GM21717 (cell line): ENCODE measurements around the gene CATSPER3.

Experiments used
- ATAC-seq: cut with Tn5 transposase; IDR thresholded peaks from one replicate; pipeline ENCODE4 v1.9.1; 2021; ENCODE audit warnings: mild to moderate bottlenecking, moderate library complexity; ENCODE audit not compliant: unreplicated experiment

The CATSPER3 gene

DNA sequence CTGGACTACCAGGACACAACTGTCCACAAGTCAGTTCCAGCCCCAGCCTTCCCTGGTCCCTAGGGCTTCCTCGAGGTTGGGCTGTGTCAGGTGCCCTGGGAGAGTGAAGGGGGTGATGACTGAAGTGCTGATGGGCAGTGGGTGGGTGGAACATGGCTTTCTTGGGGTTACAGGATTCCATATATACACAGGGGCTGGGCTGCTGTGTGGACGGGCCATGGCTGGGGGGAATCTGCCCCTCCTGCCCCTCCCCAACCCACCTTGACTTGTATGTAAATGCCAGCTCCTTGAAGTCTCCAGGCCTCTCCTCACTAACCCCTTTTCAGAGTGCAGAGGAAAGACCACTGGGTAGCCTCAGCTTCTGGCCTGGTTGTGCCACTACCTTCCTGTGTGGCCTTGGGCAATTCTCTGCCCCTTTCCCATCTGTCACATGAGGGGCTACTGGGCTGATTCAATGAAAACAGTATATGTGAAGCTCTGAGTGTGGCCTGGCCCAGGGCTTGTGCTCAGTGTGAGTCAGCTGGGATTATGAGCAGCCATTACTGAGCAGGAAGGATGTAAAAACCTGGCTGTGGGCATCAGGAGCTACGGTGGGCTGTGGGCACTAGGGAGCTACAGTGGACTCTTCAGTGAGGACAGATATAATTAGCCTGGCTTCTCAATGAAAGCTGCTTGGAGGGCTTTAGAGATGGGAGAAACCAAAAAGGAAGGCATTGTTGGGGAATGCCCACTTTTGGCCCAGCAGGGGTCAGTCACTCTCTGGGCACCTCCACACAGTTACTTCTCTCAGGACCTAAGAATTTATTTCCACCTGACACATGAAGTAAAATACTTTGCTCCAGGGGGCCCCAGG is 43.0 kb downstream of the CATSPER3 start:
- ATAC-seq, result no peak

DNA sequence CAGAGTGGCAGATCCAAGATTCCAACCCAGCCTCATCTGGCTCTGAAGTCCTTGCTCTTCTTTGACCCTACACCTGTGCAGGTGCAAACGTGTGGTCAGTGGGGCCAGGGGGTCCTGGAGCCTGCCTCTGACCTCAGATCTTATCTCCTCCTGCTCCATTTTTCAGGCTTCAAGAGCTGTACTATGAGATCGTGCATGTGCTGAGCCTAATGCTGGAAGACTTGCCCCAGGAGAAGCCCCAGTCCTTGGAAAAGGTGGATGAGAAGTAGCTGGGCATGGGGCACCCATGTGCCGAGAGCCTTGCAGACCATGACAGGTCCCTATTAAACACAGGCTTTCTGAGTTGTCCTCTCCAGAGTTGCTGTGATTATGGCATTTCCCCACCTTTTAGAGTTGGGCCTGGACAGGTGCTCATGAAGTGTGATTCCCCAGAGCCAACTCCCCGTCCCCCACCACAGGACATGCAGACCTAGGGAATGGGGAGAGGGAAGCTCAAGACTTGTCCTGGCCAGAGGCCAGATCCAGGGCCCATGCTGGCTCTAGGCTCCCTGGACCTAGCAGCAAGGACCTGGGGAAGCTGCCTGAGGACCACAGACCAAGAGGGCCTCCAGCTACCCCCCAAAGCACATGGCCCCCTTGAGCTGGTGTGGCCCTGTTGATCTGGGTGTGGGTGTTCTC is 43.8 kb downstream of the CATSPER3 start:
- no peak for ATAC-seq

DNA sequence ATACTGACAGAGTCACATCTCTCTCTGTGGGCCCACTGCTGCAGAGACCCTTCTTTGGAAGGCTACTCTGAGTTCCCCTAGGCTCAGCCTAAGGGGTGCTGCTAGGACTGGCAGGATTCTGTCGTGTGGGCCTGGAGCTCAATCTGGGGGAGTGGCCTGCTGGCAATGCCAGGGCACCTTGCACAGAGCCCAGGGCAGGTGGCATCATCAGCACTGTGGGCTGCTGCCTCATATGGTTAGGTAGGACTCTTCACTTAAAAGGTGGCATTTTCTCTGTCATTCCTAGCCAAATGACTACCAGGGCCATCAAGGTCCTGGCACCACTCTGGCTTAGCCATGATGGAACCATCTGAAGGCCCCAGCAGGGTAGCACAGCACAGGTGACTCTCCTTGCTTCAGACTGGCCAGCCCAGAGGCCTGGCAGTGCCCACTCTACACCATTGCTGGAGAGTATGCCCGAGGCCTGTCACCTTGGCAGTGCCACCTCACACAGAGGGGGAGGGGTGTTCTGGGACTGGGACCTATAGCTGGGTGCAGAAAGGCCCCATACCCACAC is 44.4 kb downstream of the CATSPER3 start:
- no peak for ATAC-seq

DNA sequence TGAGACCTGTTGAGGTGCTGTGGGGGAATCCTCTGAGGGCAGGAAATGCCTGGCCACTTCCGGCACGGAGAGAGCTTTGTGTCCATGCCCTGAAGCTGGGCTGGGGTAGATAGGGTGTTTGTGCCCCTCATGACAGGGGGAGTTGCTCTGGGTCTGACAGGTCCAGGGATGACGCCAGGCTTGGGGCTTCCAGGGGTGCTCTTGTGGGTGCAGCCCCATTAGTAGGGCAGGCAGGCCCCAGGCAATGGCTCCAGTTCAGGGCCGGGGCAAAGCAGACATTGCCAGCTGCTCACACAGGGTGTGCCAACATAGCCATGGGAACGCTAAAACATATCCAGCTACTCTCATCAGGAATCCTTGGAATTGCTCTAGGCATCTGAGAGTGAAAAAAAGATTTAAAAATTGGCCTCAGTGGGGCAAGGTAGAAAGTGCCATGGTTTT is 45.3 kb downstream of the CATSPER3 start:
- no peak for ATAC-seq

DNA sequence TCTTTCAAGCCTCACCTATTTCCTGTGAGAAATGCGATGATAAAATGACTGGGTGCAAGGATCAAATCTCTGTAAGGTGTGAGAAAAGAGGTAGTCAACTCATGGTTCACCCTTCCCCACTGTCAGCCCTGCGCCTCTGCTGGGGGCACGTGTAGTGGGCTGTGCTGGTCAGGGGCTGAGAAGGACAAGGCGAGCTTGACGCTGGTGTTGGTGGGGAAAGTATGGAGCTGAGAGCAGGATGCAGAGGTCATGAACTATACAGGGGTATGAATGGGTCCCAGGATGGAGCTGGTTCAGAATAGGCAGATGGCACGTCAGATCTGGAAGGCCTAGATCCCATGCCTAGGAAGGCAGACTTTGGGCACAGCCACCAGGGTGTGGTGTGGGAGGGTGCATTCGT is 45.7 kb downstream of the CATSPER3 start:
- no peak for ATAC-seq

DNA sequence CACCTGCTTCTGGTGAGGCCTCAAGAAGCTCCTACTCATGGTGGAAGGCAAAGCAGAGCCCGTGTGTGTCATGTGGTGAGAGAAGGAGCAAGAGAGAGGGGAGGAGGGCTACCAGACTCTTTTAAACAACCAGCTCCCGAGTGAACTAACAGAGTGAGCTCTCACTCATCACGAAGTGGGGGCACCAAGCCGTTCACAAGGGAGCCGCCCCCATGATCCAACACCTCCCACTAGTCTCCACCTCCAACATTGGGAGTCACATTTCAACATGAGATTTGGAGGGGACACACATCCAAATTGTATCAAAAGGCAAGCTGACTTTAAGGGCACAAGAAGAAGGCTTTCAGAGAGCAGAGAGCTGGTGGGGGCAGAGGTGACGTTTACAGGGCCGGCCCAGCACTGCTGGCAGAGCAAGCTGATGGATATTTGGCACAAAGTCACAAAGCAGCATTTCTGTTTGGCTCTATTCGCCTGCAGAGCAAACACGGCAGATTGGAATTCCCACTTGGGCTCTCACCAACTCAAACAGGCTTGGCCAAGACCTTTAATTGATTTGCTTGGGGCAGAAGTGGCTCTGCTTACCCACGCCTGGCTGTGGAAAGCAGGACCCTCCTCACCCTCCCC is 46.4 kb downstream of the CATSPER3 start:
- ATAC-seq, result no peak

DNA sequence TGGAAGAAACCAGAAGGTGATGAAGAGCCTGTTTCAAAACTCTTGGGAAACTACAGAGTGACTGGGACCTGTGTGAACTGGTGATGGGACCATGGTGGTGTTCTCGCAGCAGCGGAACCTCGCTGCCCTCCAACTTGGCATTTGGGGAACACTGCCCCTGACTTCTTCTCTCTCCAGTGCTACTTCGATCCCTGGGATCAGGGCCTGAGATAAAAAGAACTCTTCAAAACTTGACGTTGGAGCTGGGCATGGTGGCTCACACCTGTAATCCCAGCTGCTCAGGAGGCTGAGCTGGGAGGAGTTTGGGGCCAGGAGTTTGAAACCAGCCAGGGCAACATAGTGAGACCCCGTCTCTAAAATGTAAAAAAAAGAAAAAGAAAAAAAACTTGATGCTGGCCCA is 48.2 kb downstream of the CATSPER3 start:
- no peak for ATAC-seq

DNA sequence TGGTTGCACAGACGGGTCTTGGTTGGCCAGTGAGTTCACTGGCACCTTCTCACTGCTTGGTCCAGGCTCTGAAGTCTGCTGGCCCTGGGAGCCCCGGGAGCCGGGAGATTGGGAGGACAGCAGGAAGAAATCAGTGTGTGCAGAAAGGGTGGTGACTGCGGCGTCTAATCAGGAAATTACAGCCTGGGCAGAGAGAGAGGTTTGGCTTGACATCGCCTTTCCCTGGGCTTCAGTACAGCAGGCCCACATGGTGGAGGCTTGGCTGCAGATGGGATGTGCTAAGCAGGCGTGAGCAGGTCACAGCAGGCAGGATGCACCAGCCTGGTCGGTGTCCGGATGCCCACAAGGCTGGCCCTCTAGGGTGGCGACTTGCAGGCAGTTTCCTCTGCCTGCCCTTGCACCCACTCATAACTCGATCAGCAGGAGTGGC is 49.2 kb downstream of the CATSPER3 start:
- ATAC-seq, result no peak

DNA sequence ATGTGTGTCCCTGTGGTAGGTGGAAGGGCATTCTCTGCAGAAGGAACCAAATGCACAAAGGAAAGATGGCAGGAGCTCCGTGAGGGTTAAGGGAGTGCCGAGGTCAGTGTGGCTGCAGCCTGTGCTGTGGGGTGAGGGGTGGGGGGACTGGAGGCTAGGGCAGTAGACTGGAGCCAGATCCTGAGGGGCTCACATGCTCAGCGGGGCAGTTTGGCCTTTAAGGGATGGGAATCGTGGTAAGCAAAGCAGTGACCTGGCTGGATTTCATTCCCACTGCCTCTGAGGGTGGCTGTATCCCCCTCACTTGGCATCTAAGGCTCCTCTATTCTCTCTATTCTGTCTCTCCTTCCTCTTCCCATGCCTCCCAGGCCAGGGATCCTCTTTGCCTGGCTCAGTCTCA is 50.8 kb downstream of the CATSPER3 start:
- ATAC-seq, result no peak

DNA sequence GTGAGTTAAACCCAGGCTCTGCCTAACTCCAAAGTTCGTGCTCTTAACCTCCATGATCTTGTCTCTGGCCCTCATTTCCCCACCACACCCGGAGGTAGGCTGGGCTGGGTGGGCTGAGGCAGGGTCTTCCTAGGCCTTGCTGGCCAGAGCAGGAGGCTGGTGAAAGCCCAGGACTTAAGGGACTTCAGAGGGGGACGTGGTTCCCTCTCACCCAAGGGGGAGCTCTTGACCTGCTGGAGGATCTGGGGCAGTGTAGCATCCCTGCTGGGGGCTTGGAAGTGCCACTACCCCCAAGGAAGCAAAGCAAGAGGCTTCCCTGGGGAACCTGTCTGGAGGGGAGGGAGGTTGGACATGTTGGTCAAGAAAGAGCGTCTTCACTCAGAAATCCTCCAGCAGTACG is 51.6 kb downstream of the CATSPER3 start:
- no peak for ATAC-seq

DNA sequence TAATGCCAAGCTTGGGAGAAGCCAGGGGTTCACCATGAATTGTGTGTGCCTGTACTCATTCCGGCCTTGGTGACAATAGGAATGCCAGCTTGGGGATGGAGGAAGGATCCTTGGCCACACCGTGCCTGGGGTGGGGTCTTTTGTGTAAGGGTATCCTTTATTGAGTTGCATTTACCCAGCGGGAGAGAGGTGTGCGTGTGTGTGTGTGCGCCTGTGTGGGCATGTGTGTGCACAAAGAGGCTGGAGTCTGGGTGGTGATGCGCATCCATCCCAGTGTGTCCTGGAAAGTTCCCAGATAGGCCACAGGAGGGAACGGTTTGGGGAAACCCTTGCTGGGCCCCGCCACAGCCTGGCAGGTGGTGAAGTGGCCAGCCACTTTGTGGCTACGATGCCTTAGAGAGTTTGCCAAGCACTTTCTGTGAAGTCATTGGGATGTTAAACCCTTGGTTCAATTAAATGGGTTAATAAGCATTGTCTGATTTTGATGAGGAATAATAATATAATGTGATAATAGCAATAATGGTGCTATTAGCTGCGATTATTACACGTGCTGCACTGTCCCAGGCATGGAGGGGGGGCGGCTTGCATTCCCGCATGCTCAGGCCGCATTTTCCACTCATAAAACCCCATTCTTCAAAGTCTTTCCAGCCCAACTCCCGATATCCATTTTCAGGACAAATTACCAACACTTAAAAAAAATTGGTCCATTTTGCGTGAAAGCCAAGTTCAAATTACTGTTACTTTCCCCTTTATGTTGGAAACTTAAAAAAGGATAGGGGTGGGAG is 52.6 kb downstream of the CATSPER3 start:
- no peak for ATAC-seq

DNA sequence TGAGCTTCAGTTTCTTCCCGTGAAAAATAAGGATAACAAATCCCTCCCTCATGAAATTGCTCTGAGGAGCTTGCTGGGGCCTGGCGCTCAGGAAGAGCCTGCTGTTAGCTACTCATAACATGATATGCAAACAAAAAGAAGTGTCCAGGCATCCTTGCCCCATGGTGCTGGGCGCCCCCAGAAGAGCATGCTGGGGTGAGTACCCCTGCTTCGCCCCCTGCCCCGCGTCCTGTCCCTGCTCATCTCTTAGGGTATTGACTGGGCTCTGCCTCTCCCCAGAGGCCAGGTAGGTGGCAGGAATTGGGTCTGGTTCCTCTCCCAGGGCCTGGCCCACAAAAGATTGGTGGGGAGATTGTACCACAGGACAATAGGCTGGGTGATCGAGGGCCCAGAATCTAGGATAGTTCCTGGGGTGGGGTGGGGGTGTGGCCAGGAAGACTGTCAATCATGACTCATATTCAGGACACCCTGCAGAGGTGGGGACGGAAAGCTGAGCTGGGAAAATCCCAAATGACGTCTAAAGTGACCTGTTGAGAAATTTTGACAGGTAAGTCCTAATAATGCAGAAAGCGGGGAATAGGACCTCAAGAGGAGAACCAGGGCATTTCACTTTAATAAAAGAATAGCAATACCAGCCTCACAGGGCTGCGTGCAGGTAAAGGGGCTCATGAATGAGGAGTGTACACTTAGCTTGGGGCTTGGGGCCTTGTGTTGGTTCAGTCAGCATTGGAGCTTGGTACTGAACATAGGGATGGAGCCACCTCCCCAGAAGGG is 57.4 kb downstream of the CATSPER3 start:
- no peak for ATAC-seq

DNA sequence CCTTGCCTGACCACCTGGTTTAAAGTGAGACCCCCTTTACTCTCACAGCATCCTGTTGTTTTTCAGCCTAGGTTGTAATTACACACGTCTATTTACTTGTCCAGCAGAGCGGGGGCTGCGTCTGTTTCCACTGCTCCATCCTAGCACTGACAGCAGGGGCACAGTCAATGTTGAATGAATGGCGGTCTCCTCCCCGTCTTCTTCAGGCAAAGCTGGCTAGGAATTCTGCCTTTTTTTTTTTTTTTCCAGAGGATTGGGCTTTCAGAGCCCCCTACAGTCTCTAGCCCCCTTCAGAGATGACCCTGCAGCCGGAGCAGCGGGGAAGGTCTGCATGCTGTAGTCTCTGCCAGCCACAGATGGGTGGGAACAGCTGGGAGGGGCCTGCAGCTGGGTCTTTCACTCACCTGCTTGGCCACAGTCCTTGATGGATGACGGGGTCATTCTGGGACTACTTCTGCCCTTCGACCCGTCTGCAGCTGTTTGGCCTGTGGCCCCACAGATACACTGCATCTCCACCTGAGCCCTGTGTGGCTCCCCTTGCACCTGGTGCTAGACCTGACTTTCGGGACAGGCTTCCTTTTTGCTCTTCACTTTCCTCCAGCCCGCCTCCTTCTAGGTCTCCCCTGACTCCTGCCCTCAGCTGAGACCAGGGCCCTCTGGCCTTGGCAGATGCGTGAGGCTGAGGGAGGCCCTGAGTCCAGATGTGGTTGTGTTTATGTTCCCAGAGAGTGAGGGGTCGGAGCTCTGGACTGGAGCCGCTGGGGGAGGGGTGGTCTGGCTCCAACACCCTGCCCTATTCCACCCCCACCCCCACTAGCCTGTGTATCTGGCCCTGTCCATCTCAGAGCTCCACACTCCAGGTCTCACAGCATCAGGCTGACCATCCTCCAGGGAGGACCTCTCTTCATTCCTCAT is 58.3 kb downstream of the CATSPER3 start:
- no peak for ATAC-seq

DNA sequence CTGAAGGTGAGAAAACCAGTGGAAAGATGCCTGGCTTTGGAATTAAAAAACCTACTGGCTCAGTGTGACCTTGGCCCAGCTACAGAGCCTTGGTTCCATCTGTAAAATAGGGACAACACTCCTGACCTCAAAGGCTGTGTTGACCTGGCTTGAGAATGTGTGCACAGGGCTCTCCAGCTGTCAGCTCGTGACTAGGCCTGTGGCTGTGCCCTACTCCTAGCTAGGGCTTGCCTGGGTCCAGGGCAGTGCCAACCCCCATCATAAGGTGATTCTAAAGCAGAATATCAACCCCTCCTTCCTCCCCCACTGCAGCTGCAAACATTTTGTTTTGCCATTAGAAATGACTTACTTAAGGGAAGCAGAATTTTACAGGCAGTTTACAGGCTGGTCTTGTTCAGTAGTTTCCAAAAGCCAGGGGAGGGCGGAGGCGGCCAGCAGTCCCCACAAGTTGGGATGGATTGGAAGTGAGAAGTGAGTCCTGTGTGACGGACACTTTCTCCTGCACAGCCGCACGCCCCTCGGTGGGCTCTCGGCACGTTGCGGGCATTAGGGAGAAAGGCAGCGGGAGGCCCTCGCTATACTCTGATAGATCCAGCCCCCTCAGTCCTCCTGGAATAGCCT is 59.0 kb downstream of the CATSPER3 start:
- no peak for ATAC-seq

DNA sequence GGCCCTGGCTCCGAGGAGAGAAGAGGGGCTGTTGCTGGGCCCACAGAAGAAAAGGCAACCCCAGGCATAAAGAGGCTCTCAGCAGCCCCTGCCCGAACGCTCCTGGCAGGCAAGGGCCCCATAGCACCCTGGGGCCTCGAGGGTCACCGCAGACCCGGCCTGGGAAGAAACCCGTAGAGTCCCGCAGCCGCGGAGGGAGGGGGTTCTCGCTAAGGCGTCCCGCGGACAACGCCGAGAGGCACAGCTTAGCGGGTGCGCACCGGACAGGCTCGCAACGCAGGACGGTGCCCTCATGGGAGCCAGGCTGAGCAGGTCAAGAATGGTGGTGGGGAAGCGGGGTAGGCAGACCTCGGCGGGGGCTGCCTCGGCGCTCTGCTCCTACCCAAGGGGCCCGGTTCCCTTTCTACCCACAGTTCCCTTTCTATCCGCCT is 59.6 kb downstream of the CATSPER3 start:
- no peak for ATAC-seq

DNA sequence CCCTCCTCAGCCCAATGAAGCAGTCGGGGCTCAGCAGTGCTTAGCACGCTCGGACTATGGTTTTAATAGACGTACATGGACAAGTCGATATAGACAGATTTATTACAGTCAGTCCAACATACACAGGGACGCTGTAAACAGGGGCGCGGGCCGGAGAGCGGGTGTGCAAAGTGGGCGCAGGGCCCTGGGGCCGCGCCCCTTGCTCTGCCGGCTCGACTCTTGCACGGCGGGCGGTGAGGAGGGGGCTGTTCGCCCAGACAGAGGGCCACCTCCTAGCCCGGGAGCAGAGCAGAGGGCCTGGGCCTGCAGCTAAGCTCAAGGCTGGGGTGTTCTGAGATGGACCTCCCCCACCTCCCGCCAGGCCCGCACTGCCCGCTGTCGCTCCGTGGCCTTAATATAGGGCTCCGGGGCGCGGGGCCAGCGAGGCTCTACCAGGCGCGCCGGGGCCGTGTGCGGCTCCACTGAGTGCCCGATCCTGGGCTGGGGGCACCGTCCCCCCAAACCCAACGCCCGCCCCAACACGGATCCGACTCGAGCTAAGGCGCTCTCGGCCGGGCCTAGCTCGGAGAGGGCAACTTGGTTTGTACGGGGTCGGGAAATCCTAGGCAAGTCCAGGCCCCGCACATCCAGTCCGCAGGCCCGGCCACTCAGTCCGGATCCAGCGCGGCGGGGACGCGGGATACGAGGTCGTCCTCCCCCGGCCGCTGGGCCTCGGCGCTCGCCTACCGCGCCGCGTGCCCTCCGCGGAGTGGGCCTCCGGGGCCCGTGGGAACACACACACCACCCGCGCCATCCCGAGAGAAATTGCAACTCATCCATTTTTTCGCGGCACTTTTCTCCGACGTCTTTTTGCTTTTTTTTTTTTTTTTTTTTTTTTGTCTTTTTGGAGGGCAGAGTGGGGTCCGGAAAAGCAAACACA is 60.2 kb downstream of the CATSPER3 start:
- no peak for ATAC-seq

DNA sequence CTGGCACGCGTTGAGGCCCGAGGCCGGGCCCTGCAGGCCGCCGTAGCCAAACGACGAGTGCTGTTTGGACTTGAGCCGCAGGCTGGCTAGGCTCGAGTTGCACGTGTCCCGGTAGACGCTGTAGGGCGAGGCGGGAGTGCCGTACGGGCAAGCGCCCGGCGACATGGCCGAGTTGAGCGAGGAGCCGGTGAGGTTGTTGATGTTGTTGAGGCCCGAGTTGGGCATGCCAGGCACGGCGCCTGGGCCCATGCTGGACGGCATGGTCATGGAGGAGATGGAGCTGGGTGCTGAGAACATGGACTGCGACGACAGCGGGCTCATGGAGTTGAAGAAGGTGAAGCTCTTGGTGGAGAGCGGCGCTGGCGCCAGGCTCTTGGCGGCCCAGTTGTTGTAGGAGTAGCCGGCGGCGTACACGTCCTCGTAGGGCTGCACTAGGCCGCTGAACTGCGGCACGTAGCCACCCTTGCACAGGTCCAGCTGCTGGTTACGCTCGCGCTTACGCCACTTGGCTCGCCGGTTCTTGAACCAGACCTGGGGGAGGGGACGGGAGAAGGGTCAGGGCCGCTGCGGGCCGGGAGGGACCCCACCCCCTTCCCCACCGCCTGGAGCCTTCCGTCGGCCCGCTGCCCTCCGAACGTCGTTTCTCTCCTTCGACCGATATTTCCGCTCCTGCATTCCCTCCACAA is 61.2 kb downstream of the CATSPER3 start:
- no peak for ATAC-seq
